GM21529 (cell line): Measurements from ENCODE around the gene CYB5RL.
"Not testable (repeated sequence)": the region's sequence is repeated elsewhere in the genome, so short reads cannot be mapped to it uniquely, and the experiment has no call there.

Experiments used
- ATAC-seq: cut with Tn5 transposase; IDR thresholded peaks from one replicate; pipeline ENCODE4 v1.9.1; 2021; ENCODE audit not compliant: unreplicated experiment

The CYB5RL gene, protein sequence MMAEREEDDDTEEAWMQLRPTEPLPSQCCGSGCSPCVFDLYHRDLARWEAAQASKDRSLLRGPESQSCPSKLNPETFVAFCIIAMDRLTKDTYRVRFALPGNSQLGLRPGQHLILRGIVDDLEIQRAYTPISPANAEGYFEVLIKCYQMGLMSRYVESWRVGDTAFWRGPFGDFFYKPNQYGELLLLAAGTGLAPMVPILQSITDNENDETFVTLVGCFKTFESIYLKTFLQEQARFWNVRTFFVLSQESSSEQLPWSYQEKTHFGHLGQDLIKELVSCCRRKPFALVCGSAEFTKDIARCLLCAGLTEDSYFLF

GRCh38 chr1:54199765-54200518 lies at the start of gene CYB5RL, which contains the start of gene MRPL37:
TSS of gene CYB5RL (minus strand) at chr1:54200030. CDS start at chr1:54195616, 4,414 bp downstream.
TSS of gene MRPL37 (plus strand) at chr1:54200167. CDS start at chr1:54200244, 77 bp downstream.
- ATAC-seq: peak; percentile 98

- no peak for ATAC-seq
These were observed 49.1 kb upstream of the CYB5RL start for GRCh38 chr1:54248966-54249365.

- no peak for ATAC-seq
These were observed 48.2 kb upstream of the CYB5RL start for GRCh38 chr1:54247863-54248515.

DNA sequence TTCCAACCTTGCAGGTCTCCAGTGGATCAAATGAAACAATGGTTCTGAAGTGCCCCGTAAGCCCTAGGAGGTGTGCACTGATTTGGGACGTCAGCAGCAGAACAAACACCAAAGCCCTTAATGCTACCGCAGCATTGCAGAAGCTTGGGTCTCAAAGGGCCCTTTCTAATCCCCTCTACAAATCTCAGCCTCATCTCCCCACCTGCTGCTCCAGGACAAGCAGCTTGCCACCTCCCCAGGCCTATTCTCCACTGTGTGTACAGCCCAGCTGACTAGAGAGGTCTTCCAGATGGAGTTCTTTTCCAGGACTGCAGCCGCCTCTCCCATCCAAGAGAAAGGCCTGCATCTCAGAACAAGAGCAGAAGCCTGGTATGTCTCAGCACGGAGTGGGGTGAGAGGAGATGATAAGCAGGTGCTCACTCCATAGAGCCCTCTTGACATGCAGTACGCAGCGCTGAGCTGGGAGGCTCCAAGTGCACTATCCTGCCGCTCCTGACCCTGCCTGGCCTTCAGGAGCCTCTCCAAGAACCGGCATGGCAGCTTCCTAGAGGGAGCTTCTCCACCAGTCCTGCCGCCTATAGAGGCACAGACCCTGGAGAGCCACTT lies 46.4 kb upstream of the CYB5RL start:
- ATAC-seq: no peak

- no peak for ATAC-seq
These were observed 45.7 kb upstream of the CYB5RL start for GRCh38 chr1:54245501-54245900.

DNA sequence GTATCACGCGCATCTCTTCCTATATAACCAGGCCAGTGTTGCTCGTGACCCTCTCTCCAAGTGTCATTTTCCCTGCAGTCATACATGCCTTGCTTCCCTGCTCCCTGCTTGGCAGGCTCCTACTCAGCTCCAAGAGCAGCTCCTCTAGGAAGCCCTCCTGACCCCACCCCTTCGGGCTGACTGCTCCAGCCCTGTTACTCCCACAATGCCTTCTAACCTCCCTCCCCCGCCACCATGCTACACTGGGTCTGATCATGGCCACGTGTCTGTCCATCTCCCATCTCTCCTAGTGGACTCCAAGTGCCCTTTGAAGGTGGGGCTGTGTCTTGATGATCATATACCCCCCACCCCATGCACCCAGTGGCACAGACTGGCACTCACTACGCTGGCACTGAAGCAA lies 44.8 kb upstream of the CYB5RL start:
- ATAC-seq: no peak

DNA sequence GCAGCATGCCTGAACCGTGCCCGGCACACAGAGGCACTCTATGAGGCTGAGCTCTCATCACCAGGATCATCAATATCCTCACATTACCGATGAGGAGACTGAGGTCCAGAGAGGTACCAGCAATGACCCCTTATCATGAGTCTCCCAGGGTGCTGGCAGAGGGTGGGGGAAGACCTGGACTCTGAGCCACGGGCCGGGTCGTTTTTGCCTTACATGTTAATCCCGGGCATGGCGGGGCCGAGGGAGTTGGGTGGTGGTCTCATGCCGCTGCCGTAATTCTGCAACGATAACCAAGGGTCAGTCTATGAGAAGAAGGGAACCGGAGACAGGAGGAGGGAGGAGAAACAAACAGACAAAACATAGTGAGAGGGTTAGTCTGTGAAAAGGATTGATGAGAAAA lies 43.2 kb upstream of the CYB5RL start:
- no peak for ATAC-seq

GRCh38 chr1:54241364-54241763 lies 41.5 kb upstream of the CYB5RL start:
- ATAC-seq: no peak

DNA sequence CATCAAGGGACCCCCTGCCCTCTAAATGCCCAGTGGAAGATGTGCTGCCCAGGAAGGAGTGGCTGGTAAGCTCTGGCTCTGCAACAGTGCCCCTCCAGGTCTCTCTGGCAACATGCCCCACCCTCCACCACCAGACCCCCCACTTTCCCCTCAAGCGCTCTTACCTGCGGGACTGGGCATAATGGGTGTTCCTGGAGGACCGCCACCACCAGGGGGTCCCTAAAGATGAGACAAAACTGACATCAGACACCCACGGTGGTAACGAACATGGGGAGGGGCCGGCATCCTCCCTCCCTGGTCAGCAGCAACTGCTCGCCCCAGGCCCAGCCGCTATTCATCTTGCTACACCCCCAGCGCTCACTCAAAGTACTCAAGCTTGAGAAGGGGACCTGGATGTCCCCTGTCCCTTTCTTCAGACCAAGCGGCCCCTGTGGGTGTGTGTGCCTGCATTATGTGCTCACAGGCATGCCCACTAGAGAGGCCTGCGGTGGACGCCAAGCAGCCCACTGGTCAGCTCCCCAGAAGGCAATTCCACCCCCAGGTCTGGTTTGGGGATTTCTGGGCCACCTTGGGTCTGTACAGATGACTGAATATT lies 41.0 kb upstream of the CYB5RL start:
- no peak for ATAC-seq

GRCh38 chr1:54239631-54240031 lies 39.8 kb upstream of the CYB5RL start:
- ATAC-seq: no peak

GRCh38 chr1:54239035-54239383 lies 39.2 kb upstream of the CYB5RL start:
- ATAC-seq: no peak

GRCh38 chr1:54238353-54239034 lies 38.7 kb upstream of the CYB5RL start:
- ATAC-seq: no peak

DNA sequence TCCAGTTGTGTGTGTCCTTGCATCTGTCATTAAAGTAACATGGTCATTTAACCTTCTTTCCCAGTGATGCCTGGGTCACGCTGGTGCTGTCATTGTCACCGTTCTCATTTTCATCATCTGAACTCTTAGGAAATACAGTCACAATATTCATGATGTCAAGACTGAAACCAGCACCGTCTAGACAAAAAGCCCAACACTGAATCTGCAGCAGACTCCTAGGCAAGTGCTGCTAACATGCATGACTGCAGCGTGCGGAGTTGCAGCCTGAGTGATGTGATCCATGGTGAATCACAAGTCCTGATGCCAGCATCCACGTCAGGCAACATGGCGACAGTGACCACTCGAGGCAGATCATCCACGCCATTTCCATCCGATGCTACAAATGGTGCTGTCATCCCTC lies 37.8 kb upstream of the CYB5RL start:
- ATAC-seq: no peak

GRCh38 chr1:54234284-54234683 lies 34.5 kb upstream of the CYB5RL start:
- ATAC-seq: no peak

GRCh38 chr1:54233196-54233595 lies 33.4 kb upstream of the CYB5RL start:
- not testable (repeated sequence) for ATAC-seq

DNA sequence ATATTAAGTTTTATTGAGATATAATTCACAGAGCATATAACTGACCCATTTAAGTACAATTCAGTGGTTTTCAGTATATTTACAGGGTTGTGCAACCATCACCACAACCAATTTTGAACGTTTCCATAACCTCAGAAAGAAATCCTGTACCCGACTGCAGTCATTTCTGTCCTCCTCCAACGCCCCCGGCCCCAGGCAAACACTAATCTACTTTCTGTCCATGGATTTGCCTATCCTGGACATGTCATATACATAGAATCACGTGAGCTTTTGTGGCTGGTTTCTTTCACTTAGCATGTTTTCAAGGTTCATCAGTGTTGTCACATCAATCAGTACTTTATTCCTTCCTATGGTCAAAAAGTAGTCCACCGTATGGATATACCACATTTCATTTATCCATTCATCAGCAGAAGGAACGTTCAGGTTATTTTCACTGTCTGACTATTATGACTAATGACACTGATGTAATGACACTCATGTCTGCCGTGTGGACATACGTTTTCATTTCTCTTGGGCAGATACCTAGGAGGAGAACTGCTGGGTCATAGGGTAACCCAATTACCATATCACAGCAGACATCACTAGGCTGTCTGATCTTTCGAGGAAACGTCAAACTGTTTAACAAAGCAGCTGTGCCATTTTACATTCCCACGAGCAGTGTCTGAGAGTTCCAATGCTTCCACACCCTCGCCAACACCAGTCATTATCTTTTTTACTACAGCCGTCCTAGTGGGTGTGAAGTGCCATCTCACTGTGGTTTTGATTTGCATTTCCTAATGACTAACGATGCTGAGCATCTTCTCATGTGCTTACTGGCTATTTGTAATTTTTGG lies 30.9 kb upstream of the CYB5RL start:
- ATAC-seq: no peak

- ATAC-seq: no peak
These were observed 29.6 kb upstream of the CYB5RL start for GRCh38 chr1:54229281-54229891.

DNA sequence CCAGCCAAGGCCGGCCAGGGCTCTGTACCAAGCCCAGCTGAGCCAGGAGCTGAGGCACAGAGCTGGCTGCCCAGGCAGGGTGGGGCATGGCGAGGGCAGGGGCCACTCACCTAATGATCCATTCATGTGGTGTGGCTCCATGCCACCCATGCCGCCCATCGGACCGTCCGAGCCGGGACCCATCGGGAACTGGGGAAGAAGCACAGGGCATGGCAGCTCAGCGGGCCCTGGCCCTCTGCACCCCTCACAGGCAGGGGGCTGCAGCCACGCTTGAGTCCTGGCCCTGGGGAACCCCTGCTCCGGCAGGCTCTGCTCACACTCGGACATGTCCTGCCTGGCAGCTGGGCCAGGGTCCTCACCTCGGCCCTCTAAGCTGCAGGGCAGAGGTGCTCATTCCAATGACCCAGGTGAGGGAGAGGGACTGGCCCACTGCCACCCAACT lies 28.8 kb upstream of the CYB5RL start:
- no peak for ATAC-seq

GRCh38 chr1:54227891-54228310 lies 28.1 kb upstream of the CYB5RL start:
- ATAC-seq: no peak
